HG02884 (cell line): ENCODE data around the gene OSBPL2.

Experiments
- ATAC-seq: cut with Tn5 transposase; IDR thresholded peaks from one replicate; pipeline ENCODE4 v1.9.1; 2021; ENCODE audit warnings: mild to moderate bottlenecking, moderate library complexity; ENCODE audit not compliant: unreplicated experiment

The OSBPL2 gene

DNA sequence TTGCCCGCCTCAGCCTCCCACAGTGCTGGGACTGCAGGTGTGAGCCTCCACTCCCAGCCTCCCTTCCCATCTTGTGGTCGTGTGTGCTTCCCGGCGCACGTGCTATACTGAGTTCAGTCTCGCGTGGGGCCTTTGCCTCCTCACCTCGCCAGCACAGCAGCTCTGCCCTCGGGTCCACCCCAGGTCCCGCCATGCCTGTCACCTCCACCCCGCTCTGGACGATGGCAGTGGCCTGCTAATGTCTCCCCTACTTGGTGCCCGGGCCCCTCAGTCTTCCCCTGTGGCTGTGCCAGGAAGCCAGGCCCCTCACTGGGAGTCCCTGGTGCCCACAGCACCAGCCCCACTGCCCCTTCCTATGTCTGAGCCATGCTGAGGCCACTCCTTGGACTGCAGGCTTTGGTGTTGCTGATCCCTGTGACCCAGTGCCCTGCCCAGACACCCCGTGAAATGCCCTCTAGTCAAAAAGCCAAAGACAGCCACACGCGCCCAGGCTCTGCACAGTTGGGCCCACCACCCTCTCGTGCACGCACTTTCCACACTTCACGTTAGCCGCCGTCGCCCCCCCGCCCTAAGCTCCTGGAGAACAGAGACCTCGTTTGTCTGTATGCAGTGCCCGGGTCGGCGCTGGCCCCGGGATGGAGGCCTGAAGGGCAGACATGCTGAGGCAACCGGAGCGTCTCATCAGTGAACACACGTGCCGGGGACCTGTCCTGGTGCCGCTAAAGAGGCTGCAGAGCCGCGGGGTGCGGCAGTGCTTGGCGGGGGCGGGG lies 32.5 kb upstream of the OSBPL2 start:
- ATAC-seq: no peak

DNA sequence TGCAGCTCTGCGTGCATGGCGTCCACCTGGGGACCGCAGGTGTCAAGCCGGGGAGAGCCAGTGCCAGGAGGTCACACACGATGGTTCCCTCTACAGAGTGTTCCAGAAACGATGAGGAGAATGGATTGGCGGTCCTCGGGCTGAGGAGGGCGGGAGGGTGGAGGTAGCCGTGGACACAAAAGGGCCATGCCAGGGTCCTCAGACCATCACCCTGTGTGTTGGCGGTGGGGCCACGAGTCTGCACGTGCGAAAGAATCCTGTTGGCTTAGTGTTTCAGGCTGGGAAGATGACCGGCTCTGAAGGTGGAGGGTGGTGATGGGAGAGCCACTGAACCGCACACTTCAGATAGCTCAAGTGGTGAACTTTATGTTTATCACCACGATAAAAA lies 31.9 kb upstream of the OSBPL2 start:
- no peak for ATAC-seq

DNA sequence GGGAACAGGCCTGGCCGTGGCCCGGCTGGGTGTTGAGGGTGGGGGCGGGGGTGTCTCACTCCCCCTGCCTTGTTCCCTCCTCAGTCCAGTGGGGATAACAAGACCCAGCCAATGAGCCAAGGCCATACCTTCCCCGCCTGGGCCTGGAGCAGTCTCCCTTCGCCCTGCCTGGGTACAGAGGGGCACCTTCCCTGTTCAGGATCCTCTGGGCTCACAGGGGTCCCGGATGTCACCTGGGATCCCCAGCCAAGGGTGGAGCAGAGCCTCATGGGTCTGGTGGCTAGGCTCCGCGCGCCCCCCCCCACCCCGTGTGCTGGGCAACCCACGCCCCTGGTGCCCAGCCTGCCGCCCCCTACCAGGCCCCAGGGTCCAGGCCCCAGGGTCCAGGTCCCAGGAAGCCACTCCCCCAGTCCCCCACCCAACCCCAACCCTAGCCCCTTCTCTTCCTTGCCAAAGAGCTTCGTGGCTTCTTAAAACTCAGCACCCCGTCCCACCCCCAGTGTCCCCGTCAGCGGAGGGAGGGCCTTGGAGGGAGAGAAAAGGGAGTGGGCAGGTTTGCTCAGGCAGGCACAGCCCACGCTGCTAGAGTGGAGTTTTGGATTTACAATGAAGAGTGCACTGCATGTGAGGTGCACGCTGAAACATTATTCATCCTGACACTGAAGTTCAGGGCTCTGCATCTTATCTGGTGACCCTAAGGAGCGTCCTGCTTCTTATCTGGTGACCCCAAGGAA lies 30.1 kb upstream of the OSBPL2 start:
- no peak for ATAC-seq

GRCh38 chr20:62208795-62209755 lies 29.2 kb upstream of the OSBPL2 start:
- ATAC-seq: no peak

DNA sequence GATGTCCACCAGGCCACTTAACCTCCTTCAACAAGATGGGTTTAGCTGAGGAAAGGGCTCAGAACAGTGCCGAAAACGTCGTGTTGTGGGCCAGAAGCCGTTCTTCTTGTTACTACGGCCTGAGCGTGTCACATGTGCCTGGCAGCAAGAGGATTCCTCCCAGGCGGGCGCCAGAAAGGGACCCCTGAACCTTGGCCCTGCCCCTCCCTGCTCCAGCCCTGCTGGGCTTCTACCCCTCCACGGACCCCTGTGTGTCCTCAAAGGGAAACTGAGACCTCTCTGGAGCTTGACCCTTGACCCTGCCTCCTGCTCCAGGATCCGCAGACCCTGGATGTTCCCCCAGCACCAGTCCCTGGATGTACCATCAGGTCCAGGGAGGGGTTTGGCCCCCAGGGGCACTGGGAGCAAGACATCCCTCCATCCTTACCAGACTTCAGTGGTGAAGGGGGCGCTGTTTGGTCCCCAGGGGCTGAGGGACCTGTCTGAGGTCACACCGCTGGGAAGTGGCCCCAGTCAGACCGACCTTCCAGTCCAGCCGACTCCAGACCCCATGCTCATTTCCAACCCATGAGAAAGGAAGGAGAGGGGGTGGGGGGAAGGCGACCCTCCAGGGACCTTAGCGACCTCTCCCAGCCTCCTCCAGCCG lies 28.3 kb upstream of the OSBPL2 start:
- ATAC-seq: no peak

DNA sequence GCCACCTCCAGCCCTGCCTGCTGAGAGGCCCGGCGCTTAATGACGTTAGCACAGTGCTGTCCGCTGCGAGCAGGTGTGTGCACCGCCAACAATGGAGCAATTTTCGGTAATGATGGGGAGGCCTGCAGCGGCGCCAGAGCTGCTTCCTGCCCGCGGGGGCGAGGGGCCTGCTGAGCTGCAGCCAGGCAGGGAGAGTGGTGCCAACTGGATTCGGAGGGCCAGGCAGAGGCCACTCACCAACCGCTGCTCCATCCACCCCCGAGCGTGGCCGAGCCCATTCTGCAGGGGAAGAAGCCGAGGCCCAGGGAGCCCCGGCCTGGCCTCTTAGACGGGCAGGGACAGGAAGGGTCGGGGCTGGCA lies 27.8 kb upstream of the OSBPL2 start:
- ATAC-seq: no peak

GRCh38 chr20:62211216-62211615 lies 27.1 kb upstream of the OSBPL2 start:
- no peak for ATAC-seq

DNA sequence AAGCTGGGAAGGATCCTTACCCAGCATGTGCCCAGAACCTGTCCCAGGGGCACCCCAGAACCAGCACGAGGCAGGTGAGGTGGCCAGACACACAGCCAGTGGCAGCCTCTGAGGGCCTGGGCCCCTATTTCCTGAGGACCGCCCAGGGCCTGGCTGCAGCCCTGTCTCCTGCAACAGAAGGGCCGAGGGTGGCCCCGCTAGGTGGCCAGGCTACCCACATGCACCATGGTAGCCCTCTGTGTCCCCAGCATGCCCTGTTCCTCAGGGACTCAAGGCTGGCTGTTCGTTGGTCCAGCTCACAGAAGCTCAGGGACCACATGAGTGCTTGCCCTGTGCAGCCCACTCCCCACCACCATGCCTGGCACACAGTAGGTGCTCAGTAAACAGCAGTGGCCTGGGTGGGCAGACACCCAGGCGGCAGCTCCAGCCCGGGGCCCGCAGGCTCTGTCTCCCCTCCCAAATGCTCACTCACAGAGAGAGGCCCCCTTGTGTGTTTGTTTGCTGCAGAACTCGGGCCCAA lies 26.5 kb upstream of the OSBPL2 start:
- no peak for ATAC-seq

DNA sequence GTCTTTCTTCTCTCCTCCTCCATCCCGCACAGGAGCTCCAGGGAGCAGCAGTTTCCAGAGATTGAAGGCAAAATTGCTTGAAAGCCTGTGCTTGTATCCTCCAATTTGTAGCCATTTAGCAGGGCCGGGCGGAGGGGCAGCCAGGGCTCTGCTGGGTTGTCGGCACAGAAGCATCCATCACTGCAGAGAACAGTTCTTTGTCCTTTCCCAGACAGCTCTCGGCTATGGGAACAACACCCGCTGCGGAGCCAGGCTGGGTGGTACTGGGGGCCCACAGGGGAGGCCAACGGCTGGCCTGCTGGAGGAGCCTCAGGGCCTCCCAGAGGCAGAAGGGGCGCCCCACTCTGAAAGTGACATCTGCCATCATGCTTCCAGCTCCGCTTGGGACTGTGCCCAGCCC lies 26.0 kb upstream of the OSBPL2 start:
- ATAC-seq: no peak

DNA sequence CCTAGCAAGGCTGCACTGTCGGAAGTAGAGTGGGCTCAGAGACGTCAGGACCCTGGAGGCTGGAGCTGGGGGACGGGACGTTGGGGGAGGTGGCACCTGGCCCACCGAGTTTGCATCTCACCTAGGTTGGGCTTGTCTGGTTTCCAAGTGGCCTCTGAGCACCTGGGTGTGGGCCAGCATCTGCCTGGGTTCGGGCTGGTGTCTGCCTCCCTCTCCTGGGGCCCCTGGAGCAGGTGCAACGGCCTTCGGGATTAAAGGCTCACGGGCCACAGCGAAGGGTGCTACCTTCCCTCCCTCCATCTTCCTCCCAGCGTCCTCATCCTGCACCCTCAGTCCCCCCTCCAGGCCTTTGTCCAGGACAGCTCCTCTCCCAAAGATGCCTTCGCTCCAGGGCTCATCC lies 24.3 kb upstream of the OSBPL2 start:
- ATAC-seq: no peak

GRCh38 chr20:62215020-62215990 lies 23.0 kb upstream of the OSBPL2 start:
- ATAC-seq: no peak

DNA sequence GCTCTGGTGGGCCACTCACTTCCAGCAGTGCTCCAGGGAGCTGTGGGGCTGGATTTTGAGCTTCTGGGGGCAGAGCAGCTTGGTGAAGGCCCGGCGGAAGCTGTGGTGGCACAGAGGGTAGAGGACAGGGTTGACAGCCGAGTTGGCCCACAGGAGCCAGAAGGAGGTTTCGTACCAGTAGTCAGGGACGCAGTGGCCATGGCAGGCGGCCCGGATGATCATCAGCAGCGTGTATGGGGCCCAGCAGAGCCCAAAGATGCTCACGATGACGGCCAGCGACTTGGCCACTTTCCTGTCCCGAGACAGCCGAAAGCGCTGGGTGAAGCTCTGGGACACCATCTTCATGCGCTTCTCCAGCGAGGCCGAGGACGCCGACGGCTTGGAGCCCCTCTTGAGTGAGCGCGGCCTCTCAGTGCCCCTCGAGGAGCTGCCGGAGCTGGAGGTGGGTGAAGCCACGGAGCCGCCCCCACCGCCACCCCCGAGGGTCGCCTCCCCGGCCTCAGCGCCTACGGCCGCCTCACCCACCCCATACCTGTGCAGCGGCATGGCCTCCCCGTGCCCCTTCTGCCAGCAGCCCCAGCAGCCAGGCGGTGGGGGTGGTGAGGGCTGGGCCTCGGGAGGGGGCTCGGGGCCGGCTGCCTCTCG lies 22.2 kb upstream of the OSBPL2 start:
- ATAC-seq: no peak

GRCh38 chr20:62216636-62217566 lies 21.4 kb upstream of the OSBPL2 start:
- ATAC-seq: no peak

GRCh38 chr20:62217913-62218773 lies 20.2 kb upstream of the OSBPL2 start:
- ATAC-seq: no peak

GRCh38 chr20:62219101-62219991 lies 19.0 kb upstream of the OSBPL2 start:
- no peak for ATAC-seq
